GM21423 (cell line): ENCODE measurements around the gene LSM14B.
A peak's percentile ranks its signal among the peaks of the same experiment; 100 is the strongest.
"Not testable (repeated sequence)": the region's sequence is repeated elsewhere in the genome, so short reads cannot be mapped to it uniquely, and the experiment has no call there.

Experiments used
- ATAC-seq: cut with Tn5 transposase; IDR thresholded peaks from one replicate; pipeline ENCODE4 v1.9.1; 2021; ENCODE audit warnings: mild to moderate bottlenecking, moderate library complexity; ENCODE audit not compliant: unreplicated experiment

LSM14B gene

GRCh38 chr20:62111148-62111547 is 11.1 kb upstream of the LSM14B start:
- no peak for ATAC-seq

DNA sequence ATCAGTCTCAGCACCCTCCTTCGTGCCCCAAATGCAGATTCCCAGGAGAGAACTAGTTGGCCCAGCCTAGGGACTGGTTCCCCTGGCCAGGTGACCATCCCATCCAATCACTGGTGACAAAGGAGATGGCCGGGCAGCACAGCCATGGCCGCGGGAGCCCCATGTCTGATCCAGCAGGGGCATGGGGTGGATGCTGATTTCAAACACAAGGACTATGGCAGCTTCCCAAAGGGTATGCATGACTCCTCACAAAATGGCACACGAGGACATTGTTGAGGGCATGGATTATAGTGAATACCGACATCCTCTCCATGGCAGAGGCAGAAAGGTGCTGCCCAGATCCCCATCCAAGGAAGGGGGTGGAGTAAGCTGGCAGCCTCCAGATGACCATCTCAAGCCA is 9.9 kb upstream of the LSM14B start:
- no peak for ATAC-seq

- ATAC-seq, result no peak
Observed at GRCh38 chr20:62114894-62115293, 7.4 kb upstream of the LSM14B start.

- ATAC-seq, result not testable (repeated sequence)
Observed at GRCh38 chr20:62115800-62116407, 6.4 kb upstream of the LSM14B start.

DNA sequence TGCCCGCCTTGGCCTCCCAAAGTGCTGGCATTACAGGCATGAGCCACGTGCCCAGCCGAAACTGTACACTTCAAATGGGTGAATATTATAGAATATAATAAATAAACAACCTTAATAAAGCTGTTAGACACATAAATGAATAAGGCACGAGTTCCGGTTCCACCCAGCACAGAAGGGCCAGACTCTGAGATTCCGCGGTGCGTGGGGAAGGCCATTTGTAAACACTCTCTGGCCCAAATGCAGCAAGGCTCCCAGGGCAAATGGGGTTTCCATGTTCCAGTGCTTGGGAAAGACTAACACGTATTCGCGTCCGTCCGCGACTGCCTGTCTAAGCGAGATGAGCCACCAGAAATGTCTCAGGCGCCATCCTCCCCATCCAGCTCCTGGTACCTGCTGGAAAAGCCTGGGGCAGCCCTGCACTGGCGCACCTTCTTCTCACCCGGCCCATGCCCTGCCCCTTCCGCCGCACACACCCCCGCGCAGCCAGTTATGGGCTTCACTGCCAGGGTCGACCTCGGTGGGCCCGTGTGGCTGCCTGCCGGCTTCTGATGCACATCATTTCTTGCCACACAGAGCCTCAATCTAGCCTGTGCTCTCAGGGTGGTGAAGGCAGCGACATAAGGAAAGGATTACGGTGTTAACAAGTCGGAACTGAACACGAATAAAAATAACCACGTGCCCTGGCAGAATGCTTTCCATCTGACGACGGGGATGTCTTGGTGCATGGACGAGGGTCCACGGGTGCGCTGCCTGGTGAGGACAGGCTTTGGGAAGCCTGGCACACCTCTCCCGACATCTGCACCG is 5.5 kb upstream of the LSM14B start:
- ATAC-seq, result no peak

GRCh38 chr20:62117362-62117646 is 5.0 kb upstream of the LSM14B start:
- no peak for ATAC-seq

- no peak for ATAC-seq
Observed at GRCh38 chr20:62117658-62118057, 4.6 kb upstream of the LSM14B start.

- ATAC-seq, result no peak
Observed at GRCh38 chr20:62118113-62119043, 3.9 kb upstream of the LSM14B start.

DNA sequence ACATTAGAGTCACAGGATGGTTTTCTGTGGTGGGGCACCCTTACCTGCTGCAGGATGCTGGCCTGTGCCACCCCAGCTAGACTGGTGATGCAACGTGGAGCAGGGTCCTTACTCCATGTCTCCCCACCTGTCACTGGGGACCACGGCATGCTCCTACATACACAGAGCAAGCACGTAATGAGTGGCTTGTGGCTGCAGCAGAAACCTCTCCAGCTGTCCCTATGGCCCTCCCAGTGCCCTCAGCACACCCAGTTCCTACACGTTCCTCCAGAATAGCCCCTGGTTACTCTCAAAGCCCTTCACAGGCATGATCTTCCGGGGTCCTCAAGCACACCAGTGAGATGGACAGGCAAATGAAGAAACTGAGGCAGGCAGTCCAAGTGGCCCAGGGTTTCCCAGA is 3.2 kb upstream of the LSM14B start:
- ATAC-seq, result no peak

- no peak for ATAC-seq
Observed at GRCh38 chr20:62119591-62120364, 2.5 kb upstream of the LSM14B start.

DNA sequence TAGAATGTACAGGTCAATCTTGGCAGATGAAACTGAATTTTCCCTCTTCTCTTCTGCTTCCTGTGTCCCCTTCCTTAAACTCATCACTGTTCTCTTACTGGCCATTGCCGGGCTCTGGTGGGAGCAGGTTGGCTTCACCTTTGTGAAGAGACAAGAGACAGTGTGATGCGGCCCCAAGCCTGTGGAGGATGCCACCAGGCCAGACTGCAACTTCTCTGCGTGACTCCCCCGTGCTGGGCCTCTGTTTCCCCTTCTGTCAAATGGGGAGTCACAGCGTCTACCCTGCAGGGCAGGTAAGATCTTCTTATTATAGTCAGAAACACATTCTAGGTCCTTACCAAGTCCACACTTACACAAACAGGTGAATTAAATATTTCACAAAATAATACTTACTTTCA is 1.9 kb upstream of the LSM14B start:
- no peak for ATAC-seq

DNA sequence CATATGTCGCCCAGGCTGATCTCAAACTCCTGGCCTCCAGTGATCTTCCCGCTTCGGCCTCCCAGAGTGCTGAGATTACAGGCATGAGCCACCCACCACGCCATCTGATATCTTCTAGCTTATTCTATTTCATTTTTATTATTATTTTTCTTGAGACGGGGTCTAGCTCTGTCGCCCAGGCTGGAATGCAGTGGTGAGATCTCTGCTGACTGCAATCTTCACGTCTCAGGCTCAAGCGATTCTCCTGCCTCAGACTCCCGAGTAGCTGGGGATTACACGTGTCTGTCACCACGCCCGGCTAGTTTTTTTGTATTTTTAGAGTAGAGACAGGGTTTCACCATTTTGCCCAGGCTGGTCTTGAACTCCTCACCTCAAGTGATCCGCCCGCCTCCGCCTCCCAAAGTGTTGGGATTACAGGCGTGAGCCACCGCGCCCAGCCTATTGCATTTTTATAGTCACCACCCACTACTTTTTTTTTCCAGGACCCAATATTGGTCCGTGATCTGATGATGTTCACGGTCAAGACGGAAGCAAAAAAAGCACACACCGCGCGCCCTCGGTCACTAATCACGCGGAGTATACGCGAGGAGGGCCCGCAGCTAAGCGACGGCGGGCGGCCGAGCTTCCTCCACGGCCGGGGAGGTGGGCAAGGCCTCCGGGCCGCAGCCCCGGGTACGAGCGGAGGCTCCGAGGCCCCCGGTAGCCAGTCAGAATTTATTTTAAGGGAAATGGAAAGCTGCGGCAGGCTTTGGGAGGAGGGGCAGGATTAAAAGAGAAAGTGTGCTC is 1.1 kb upstream of the LSM14B start:
- peak; percentile 13 for ATAC-seq

GRCh38 chr20:62122654-62123449 is 577 bp downstream of the LSM14B start:
- ATAC-seq, result peak; percentile 10

DNA sequence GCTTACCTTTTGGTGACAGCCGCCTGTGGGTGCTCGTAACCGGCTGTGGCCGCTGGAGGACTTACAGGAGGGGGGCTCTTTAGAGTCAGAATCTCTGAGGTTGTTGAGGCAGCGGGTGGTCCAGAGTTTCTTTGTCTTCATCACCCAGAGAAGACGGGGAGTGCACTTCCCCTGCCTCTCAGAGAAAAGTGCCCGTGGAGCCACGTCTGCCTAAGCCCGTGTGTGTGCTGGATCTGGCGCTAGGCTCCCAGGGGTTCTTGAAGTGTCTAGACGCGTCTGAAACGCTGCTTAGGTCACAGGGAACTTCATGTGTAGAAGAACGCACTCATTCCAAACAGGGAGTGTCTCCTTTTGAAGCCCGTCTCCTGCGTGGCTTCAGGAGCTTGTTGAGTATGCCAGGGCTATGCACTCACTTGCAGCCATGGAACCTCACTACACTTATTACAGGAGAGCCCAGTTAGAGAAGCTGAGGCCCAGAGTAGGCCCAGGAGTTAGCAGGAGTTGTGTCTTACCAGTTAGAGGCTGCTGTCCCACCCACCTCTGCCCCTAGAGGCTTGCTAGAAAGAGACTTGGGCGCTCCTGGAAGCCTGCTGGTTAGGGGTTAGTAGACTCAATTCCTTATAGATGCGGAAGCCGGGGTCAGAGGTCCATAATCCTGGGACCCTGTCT is 1.3 kb downstream of the LSM14B start:
- ATAC-seq, result no peak

- ATAC-seq, result no peak
Observed at GRCh38 chr20:62126141-62126540, 3.9 kb downstream of the LSM14B start.

GRCh38 chr20:62127799-62128198 is 5.5 kb downstream of the LSM14B start:
- ATAC-seq, result no peak

DNA sequence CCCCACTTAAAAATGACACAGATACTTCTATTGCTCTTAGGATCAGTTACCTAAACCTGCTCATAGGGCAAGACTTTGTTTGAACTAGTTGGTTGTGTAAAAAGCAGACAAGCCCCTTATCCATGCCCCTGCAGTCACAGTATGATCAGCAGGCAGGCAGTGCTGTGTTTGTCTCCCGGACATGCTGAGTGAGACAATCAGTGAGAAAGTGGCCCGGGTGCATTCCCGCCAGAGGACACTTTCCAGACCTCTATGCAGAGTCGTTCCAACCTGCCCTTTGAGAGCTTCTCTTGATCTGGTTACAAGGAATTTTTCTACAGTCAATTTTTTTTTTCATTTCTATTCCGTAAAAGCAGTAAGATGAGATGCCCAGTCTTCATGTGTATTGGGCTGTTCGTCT is 6.2 kb downstream of the LSM14B start:
- ATAC-seq, result no peak

DNA sequence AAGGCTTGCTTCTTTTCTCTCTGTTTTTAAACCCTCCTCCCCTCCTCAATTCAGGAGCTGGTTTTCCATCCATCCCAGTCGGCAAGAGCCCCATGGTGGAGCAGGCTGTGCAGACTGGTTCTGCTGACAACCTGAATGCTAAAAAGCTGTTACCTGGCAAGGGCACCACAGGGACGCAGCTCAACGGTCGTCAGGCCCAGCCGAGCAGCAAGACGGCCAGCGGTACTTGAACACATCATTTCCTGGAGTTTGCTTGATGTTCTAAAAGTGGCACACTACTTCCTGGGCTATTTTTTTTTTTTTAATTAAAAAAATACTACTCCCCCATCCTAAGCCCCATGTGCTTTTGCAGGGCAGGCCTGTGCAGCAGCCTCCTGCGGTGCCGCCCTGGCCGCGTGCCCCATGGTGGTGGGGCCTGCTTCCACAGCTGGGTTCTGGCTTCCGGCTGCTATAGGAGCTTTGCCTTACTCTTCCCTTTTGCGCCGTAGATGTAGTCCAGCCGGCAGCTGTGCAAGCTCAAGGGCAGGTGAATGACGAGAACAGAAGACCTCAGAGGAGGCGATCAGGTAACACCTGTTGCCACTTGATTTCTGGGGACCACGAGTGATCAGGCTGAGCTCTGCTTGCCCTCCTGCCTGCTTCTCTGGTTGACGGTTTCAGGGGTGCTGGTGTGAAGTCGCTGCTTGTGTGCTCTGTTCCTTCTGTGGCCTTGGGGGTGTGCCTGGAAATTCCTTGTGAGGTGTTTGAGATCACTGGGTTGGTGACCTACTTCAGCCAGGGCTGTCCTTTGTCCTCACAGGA is 7.7 kb downstream of the LSM14B start:
- no peak for ATAC-seq
